CD4-positive, alpha-beta T cell treated with Interleukin-12 subunit alpha and Interleukin-12 subunit beta, for 1 hour (primary cell): Measurements from ENCODE around the gene SPRR2G.
"Not testable (repeated sequence)": the region's sequence is repeated elsewhere in the genome, so short reads cannot be mapped to it uniquely, and the experiment has no call there.

Experiments
- DNase-seq: peaks from one replicate; pipeline ENCODE4 v3.0.0-alpha.2; 2020

Gene SPRR2G

GRCh38 chr1:153150846-153151245, at the start of gene SPRR2G:
Gene SPRR2G (minus strand): TSS chr1:153150890. CDS start chr1:153150110, 780 bp downstream.
- DNase-seq = no peak

GRCh38 chr1:153195216-153195615, 44.5 kb upstream of the SPRR2G start:
- no peak for DNase-seq

- no peak for DNase-seq
These were observed 43.8 kb upstream of the SPRR2G start for GRCh38 chr1:153194331-153195050.

GRCh38 chr1:153192697-153193096, 42.0 kb upstream of the SPRR2G start:
- no peak for DNase-seq

- no peak for DNase-seq
These were observed 39.7 kb upstream of the SPRR2G start for GRCh38 chr1:153190373-153190772.

- DNase-seq = not testable (repeated sequence)
These were observed 37.6 kb upstream of the SPRR2G start for GRCh38 chr1:153188301-153188700.

GRCh38 chr1:153180556-153180955, 29.9 kb upstream of the SPRR2G start:
- no peak for DNase-seq

- DNase-seq = no peak
These were observed 28.2 kb upstream of the SPRR2G start for GRCh38 chr1:153178922-153179321.

- DNase-seq = no peak
These were observed 23.9 kb upstream of the SPRR2G start for GRCh38 chr1:153174624-153175023.

GRCh38 chr1:153168686-153169085, 18.0 kb upstream of the SPRR2G start:
- DNase-seq = no peak

- no peak for DNase-seq
These were observed 4.9 kb upstream of the SPRR2G start for GRCh38 chr1:153155541-153155940.

GRCh38 chr1:153152481-153152880, 1.8 kb upstream of the SPRR2G start:
- DNase-seq = no peak

GRCh38 chr1:153141377-153141776, 9.3 kb downstream of the SPRR2G start:
- no peak for DNase-seq

- no peak for DNase-seq
These were observed 10.2 kb downstream of the SPRR2G start for GRCh38 chr1:153140484-153140883.

GRCh38 chr1:153133743-153134142, 16.9 kb downstream of the SPRR2G start:
- no peak for DNase-seq

- DNase-seq = no peak
These were observed 17.4 kb downstream of the SPRR2G start for GRCh38 chr1:153133267-153133666.

- DNase-seq = not testable (repeated sequence)
These were observed 22.0 kb downstream of the SPRR2G start for GRCh38 chr1:153128688-153129087.

GRCh38 chr1:153127296-153127695, 23.4 kb downstream of the SPRR2G start:
- no peak for DNase-seq

- DNase-seq = no peak
These were observed 25.2 kb downstream of the SPRR2G start for GRCh38 chr1:153125536-153125935.

GRCh38 chr1:153123793-153124192, 26.9 kb downstream of the SPRR2G start:
- DNase-seq = not testable (repeated sequence)

- no peak for DNase-seq
These were observed 27.8 kb downstream of the SPRR2G start for GRCh38 chr1:153122831-153123421.

- DNase-seq = no peak
These were observed 29.7 kb downstream of the SPRR2G start for GRCh38 chr1:153120945-153121344.

- DNase-seq = no peak
These were observed 31.2 kb downstream of the SPRR2G start for GRCh38 chr1:153119491-153119971.

GRCh38 chr1:153115264-153115663, 35.4 kb downstream of the SPRR2G start:
- not testable (repeated sequence) for DNase-seq

- no peak for DNase-seq
These were observed 37.3 kb downstream of the SPRR2G start, which contains the start of gene SPRR2F for GRCh38 chr1:153113416-153113815. Gene SPRR2F (minus strand): TSS chr1:153113516. CDS start chr1:153112733, 783 bp downstream.
